K562 (cell line): Measurements from ENCODE around the gene ITPR1. TPM values are rescaled to one million over a fixed set of nuclear protein-coding genes. Genes with fewer than 3 reads are reported as not detected.

Experiments
- ATAC-seq: fragments of 200-7000 bp; cut with Tn5 transposase; 3 replicates; pipeline ENCODE4 v1.9.1; 2020; ENCODE audit warnings: moderate library complexity
- BruUV-seq: library from RNA; stranded (reverse); fragments of 400-500 nt; replicated peaks from 2 replicates; lab custom pipeline; 2021; lab: Mats Ljungman, UMichigan
- CTCF ChIA-PET: fragments of 300-600 bp; formaldehyde crosslinking; extraction: SDS; loops from one replicate; lab custom pipeline; 2021; ENCODE audit warnings: low intra/inter-chr PET ratio; lab: Yijun Ruan, JAX
- POLR2A ChIA-PET: fragments of 300-600, 350-650 bp; sonication (Branson Sonifier 250); formaldehyde crosslinking; extraction: SDS; loops from one replicate; lab custom pipeline; 2021; ENCODE audit warnings: antibody characterized with exemption, inconsistent platforms; lab: Yijun Ruan, JAX
- DNase-seq, 4 experiments: peaks; one replicate each; pipeline versions ENCODE4 v3.0.0 to v3.0.0-alpha.2; 2011 to 2018; ENCODE audit warnings: low spot score in 3 of 4, mixed read lengths in 3 of 4; ENCODE audit errors: extremely low read depth in 1 of 4
- FAIRE-seq: peaks from 2 replicates; lab custom pipeline; 2011; peaks lifted over from hg19 to GRCh38; lab: Jason Lieb, UNC
- H2AFZ ChIP-seq: 2 replicates; pipeline ENCODE4 v1.6.0; 2011; ENCODE audit warnings: low read depth, low read length, control low read depth, inconsistent platforms
- H3K27ac ChIP-seq: fragments of 200-600 bp; 3 replicates; pipeline ENCODE4 v1.8.0; 2011; ENCODE audit warnings: low read depth, mild to moderate bottlenecking, control low read depth, inconsistent platforms, low read length, moderate library complexity, mixed read lengths; ENCODE audit errors: extremely low read depth
- H3K27me3 ChIP-seq, 2 experiments: fragments of 300-600 bp in 1 of 2; 2 replicates in 1 of 2; 3 replicates in 1 of 2; pipeline versions ENCODE4 v1.6.0 to v1.8.0; 2011; ENCODE audit warnings: inconsistent platforms in 2 of 2, low read length in 2 of 2, mild to moderate bottlenecking in 1 of 2, mixed read lengths in 1 of 2, moderate library complexity in 1 of 2; ENCODE audit not compliant: control insufficient read depth in 2 of 2, insufficient read depth in 2 of 2
- H3K36me3 ChIP-seq: fragments of 300-600 bp; 3 replicates; pipeline ENCODE4 v1.8.0; 2011; ENCODE audit warnings: mild to moderate bottlenecking, low read length, inconsistent platforms; ENCODE audit not compliant: control insufficient read depth, insufficient read depth
- H3K4me1 ChIP-seq, 2 experiments: fragments of 200-600 bp in 1 of 2; replicated peaks in 1 of 2; 2 replicates in 1 of 2; 3 replicates in 1 of 2; pipeline versions ENCODE4 v1.5.1 to v1.8.0; 2011; ENCODE audit warnings: inconsistent platforms in 2 of 2, low read length in 2 of 2, mild to moderate bottlenecking in 1 of 2, mixed read lengths in 1 of 2, moderate library complexity in 1 of 2; ENCODE audit not compliant: control insufficient read depth in 2 of 2, insufficient read depth in 2 of 2
- H3K4me2 ChIP-seq: 2 replicates; pipeline ENCODE4 v1.6.1; 2011; ENCODE audit warnings: low read length, control low read depth, inconsistent platforms, mixed read lengths; ENCODE audit not compliant: insufficient read depth
- H3K4me3 ChIP-seq: fragments of 200-600 bp; sonication (generic), shearing (Covaris generic); 2 replicates; pipeline ENCODE4 v1.5.1; 2016; ENCODE audit warnings: control low read depth, inconsistent platforms
- H3K79me2 ChIP-seq: fragments of 200-600 bp; 3 replicates; pipeline ENCODE4 v1.8.0; 2011; ENCODE audit warnings: low read length, inconsistent platforms; ENCODE audit not compliant: control insufficient read depth, insufficient read depth
- H3K9ac ChIP-seq, 2 experiments: 2 replicates each; pipeline versions ENCODE4 v1.6.0 to v1.6.1; 2011; ENCODE audit warnings: low read depth in 2 of 2, low read length in 2 of 2, control low read depth in 1 of 2, inconsistent platforms in 1 of 2, mild to moderate bottlenecking in 1 of 2, mixed read lengths in 1 of 2; ENCODE audit not compliant: insufficient read depth in 1 of 2
- H3K9me1 ChIP-seq: one replicate; pipeline ENCODE4 v1.6.0; 2011; ENCODE audit warnings: inconsistent platforms, mild to moderate bottlenecking, low read length, moderate library complexity; ENCODE audit not compliant: control insufficient read depth, insufficient read depth
- H3K9me3 ChIP-seq: replicated peaks from 2 replicates; pipeline ENCODE4 v1.5.1; 2011; ENCODE audit warnings: low read depth, low read length, inconsistent platforms; ENCODE audit not compliant: control insufficient read depth, insufficient read depth
- H4K20me1 ChIP-seq: replicated peaks from 2 replicates; pipeline ENCODE4 v1.6.1; 2011; ENCODE audit warnings: low read length, inconsistent platforms, mixed read lengths; ENCODE audit not compliant: control insufficient read depth, insufficient read depth
- BHLHE40 ChIP-seq: IDR thresholded peaks from 2 replicates; pipeline ENCODE4 v1.6.1; 2011; ENCODE audit warnings: low read length, improper control_type of control experiment
- CHD2 ChIP-seq: IDR thresholded peaks from 2 replicates; pipeline ENCODE4 v1.6.1; 2011; ENCODE audit warnings: low read depth, low read length
- CSDE1 ChIP-seq, 2 experiments: fragments of 450-650 bp; IDR thresholded peaks; 2 replicates each; pipeline ENCODE4 v1.6.1; 2016; ENCODE audit warnings: mild to moderate bottlenecking in 1 of 2
- GABPB1 ChIP-seq: sonication (generic); formaldehyde crosslinking; IDR thresholded peaks from 2 replicates; pipeline ENCODE4 v1.8.0; 2022; ENCODE audit warnings: mild to moderate bottlenecking, missing genetic modification reagents
- HMG20B ChIP-seq: fragments of 250-450 bp; sonication (Bioruptor Pico); IDR thresholded peaks from 2 replicates; pipeline ENCODE4 v1.5.0; 2021; ENCODE audit warnings: mild to moderate bottlenecking
- PCBP1 ChIP-seq: fragments of 200-400 bp; formaldehyde crosslinking; IDR thresholded peaks from 2 replicates; pipeline ENCODE4 v1.6.1; 2018; ENCODE audit warnings: mild to moderate bottlenecking, low read depth, low read length; ENCODE audit not compliant: poor library complexity, severe bottlenecking
- PKNOX1 ChIP-seq: fragments of 450-650 bp; IDR thresholded peaks from 2 replicates; pipeline ENCODE4 v1.6.1; 2016
- RBM22 ChIP-seq: fragments of 200-400 bp; formaldehyde crosslinking; IDR thresholded peaks from 2 replicates; pipeline ENCODE4 v1.6.1; 2018; ENCODE audit warnings: low read length, low read depth; ENCODE audit not compliant: poor library complexity, severe bottlenecking
- SAP30 ChIP-seq: fragments of 200-600 bp; sonication (generic); IDR thresholded peaks from 2 replicates; pipeline ENCODE4 v1.6.1; 2012; ENCODE audit warnings: borderline replicate concordance, low read depth, mild to moderate bottlenecking, moderate library complexity, low read length, control low read depth, inconsistent platforms; ENCODE audit not compliant: insufficient read depth, poor library complexity, severe bottlenecking
- SIRT6 ChIP-seq: IDR thresholded peaks from one replicate; pipeline ENCODE4 v1.6.1; 2012; ENCODE audit warnings: low read depth, mild to moderate bottlenecking, control low read depth, inconsistent platforms, low read length, moderate library complexity
- SNAPC5 ChIP-seq: fragments of 250-450 bp; sonication (Bioruptor Pico); IDR thresholded peaks from 2 replicates; pipeline ENCODE4 v1.8.0; 2021; ENCODE audit warnings: moderate library complexity, mild to moderate bottlenecking, inconsistent platforms
- TFAM ChIP-seq: fragments of 250-450 bp; sonication (Bioruptor Pico); conservative IDR thresholded peaks from 2 replicates; pipeline ENCODE4 v1.5.0; 2021; ENCODE audit warnings: mild to moderate bottlenecking, moderate library complexity
- TRIM24 ChIP-seq, 2 experiments: fragments of 450-650 bp; IDR thresholded peaks; 2 replicates each; pipeline ENCODE4 v1.6.1; 2016
- TRIM25 ChIP-seq: fragments of 450-650 bp; IDR thresholded peaks from 2 replicates; pipeline ENCODE4 v1.7.0; 2016; ENCODE audit warnings: borderline replicate concordance
- ZNF143 ChIP-seq: sonication (generic); formaldehyde crosslinking; IDR thresholded peaks from 2 replicates; pipeline ENCODE4 v1.9.0; 2022; ENCODE audit warnings: mild to moderate bottlenecking, missing genetic modification reagents
- ZZZ3 ChIP-seq: fragments of 450-650 bp; IDR thresholded peaks from 2 replicates; pipeline ENCODE4 v1.6.1; 2016; ENCODE audit warnings: antibody characterized with exemption, mild to moderate bottlenecking, moderate library complexity
- WGBS: fragments of 100-300 bp; shearing (Covaris generic); methylation state at CpG from one replicate; pipeline ENCODE4 v1.1.6; 2016; ENCODE audit warnings: low coverage, mixed read lengths; ENCODE audit not compliant: insufficient coverage; ENCODE audit errors: missing lambda C conversion rate; 5-methylcytosine and 5-hydroxymethylcytosine counted together
- in situ Hi-C: fragments of 300-500 bp; cut with MboI; formaldehyde crosslinking; loops from 4 replicates; pipeline ENCODE4 v1.15.0; 2018; ENCODE audit warnings: inconsistent platforms, mixed read lengths
- intact Hi-C: fragments of 100-400 bp; cut with micrococcal nuclease; formaldehyde crosslinking; loops from 2 replicates; pipeline ENCODE4 v1.14.2; 2022
- polyA plus RNA-seq, 8 experiments: library from polyadenylated mRNA; depleted of rRNA in 4 of 8; stranded (reverse) in 5 of 8; unstranded in 3 of 8; fragments of >200 nt; fragmentation: Nextera tagmentation in 2 of 8; fragmentation: Illumina TruSeq in 1 of 8; extraction: Ambion mirVana in 2 of 8; extraction: Trizol in 1 of 8; gene quantifications; 2 replicates each; pipeline versions ENCODE4 v1.2.1 to v1.2.3, GENCODE V29; 2011 to 2014; ENCODE audit warnings: inconsistent platforms in 1 of 8, missing spikeins in 1 of 8
- total RNA-seq, 7 experiments: library from RNA; depleted of rRNA in 6 of 7; stranded (reverse); fragments of >200 nt in 6 of 7; fragmentation: Illumina TruSeq in 2 of 7; extraction: Trizol in 2 of 7; gene quantifications; 2 replicates each; pipeline versions ENCODE4 v1.2.1 to v1.2.3, GENCODE V29; 2011 to 2021; ENCODE audit warnings: low replicate concordance in 1 of 7

ITPR1 gene
- total and polyA plus RNA-seq, 9 of the 15 experiments (the other 6 are each of a cell fraction or from before 2014, with no cell fraction given) = 22.4 to 40.0 (median 27.4) TPM

- H3K9me3 ChIP-seq = no peaks in the 10 kb centered on the region
- no peaks in the 10 kb centered on the region for H4K20me1 ChIP-seq
- H3K36me3 ChIP-seq = no peaks in the 10 kb centered on the region
- peaks cover 0 to 20% of the 10 kb centered on the region in 2 experiments; a peak in 4 of 5 replicates for H3K4me1 ChIP-seq
- H2AFZ ChIP-seq = no peak overlapping the region
- WGBS = 83% methylated on average over 9 of the region's 9 CpGs
- no peak overlapping the region for H3K27ac ChIP-seq
- ATAC-seq = no peak; the same call in 2 of the 3 replicates
- no peaks in the 10 kb centered on the region for H3K79me2 ChIP-seq
- POLR2A ChIA-PET = interaction anchor here (0.6 to 1.5 kb wide), 5 partner anchors 10 to 336 kb away, joined by 3 to 14 read pairs (median 6); no protein-coding TSS in a partner anchor
- no peak for TF ChIP-seq SIRT6
- no peak for TF ChIP-seq CHD2
- no peak for TF ChIP-seq PCBP1
- no peak for TF ChIP-seq BHLHE40
- TF ChIP-seq TFAM (CRISPR knock-in tag) = no peak
- no peak for TF ChIP-seq ZNF143 (CRISPR knock-in tag)
- no peak for TF ChIP-seq TRIM25
- no peak for TF ChIP-seq RBM22
- no peak for TF ChIP-seq ZZZ3
- TF ChIP-seq CSDE1 (IDR thresholded peaks at IDR 0.05) = no peak
- TF ChIP-seq SNAPC5 = no peak
- TF ChIP-seq SAP30 = no peak
- no peak for TF ChIP-seq GABPB1 (CRISPR knock-in tag)
- TF ChIP-seq HMG20B (CRISPR knock-in tag) = no peak
- TF ChIP-seq TRIM24 (IDR thresholded peaks at IDR 0.05) = no peak
- TF ChIP-seq PKNOX1 = no peak
- TF ChIP-seq, all 486 proteins: peak for 0
- CTCF ChIA-PET = interaction anchor here (0.7 to 4.3 kb wide), 5 partner anchors 10 to 335 kb away, joined by 3 to 61 read pairs (median 5); partner anchors contain the start of gene BHLHE40
- H3K9ac ChIP-seq = no peak overlapping the region
- FAIRE-seq = no peak
- H3K9me1 ChIP-seq = no peaks in the 10 kb centered on the region
- DNase-seq = no peak
- no TSS peak for BruUV-seq
- H3K4me3 ChIP-seq = no peak overlapping the region
- intact Hi-C loops (loop anchor here (5.0 kb wide), 3 partner anchors 106 to 181 kb away; no protein-coding TSS in a partner anchor), in situ Hi-C loops (loop anchor here (5.0 kb wide), 3 partner anchors 91 to 341 kb away; partner anchors contain the start of gene BHLHE40)
- H3K4me2 ChIP-seq = no peak overlapping the region
- H3K27me3 ChIP-seq = no peaks in the 10 kb centered on the region
Measured at GRCh38 chr3:4721511-4721911, 228.4 kb downstream of the ITPR1 start.
